ENCODE data around the gene TPK1. TPM values are rescaled to one million over a fixed set of nuclear protein-coding genes. Genes with fewer than 3 reads are reported as not detected.
A peak's percentile ranks its signal among the peaks of the same experiment; 100 is the strongest.

Gene TPK1
- total RNA-seq, 1 experiment from 2014 or later: 3.1 TPM

DNA sequence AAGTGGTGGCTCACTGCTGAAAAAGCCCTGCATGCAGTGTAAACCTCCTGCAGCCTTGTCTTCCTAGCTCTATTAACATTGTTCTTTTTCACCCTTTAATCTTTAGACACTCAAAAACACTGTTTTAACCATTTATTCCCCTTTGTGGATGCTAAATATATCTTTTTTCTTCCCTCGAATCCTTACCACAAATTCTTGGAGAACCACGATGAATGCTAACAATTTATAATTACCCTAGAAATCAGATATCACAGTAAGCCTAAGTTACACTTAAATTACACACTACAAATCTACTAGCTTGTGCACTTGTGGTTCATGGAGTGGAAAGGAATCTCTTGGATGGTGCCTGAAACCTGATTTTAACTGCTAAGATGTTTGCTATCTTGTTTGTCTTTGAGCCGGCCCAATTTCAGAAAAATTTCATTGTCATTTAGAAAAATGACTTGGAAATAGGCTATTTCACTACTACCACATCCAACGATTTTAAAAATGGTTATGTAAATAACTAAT is 307.3 kb downstream of the TPK1 start:
- Histone ChIP-seq H2BK5ac (ENCODE audit: insufficient read length, low read length) (no peak overlapping the region), H4K20me1 (ENCODE audit: control insufficient read depth, insufficient read depth, insufficient read length) (no peaks in the 10 kb centered on the region), H2AFZ (ENCODE audit: low read length) (no peak overlapping the region), H3K23ac (ENCODE audit: insufficient read length, low read depth, low read length) (no peak overlapping the region), H3K9ac (ENCODE audit: extremely low read depth, insufficient read length, low read length) (no peak overlapping the region), H3K9me3 (ENCODE audit: control insufficient read depth, low read depth, low read length) (no peaks in the 10 kb centered on the region), H3K18ac (ENCODE audit: insufficient read length, low read depth, low read length) (no peak overlapping the region), H2AK5ac (ENCODE audit: insufficient read length, low read length) (no peak overlapping the region), H2BK12ac (ENCODE audit: insufficient read length, low read depth, low read length) (no peak overlapping the region), H4K8ac (replicated peaks; ENCODE audit: insufficient read length, low read depth, low read length) (no peak overlapping the region), H2BK15ac (ENCODE audit: low read depth, low read length) (no peak overlapping the region), H3K27me3 (ENCODE audit: insufficient read depth, low read length) (no peaks in the 10 kb centered on the region), H3T11ph (ENCODE audit: low read length) (no peak overlapping the region), H3K4me2 (ENCODE audit: insufficient read depth, insufficient read length, low read length) (no peak overlapping the region), H3K79me1 (ENCODE audit: insufficient read depth, low read depth, low read length, poor library complexity, severe bottlenecking) (no peaks in the 10 kb centered on the region), H3K23me2 (ENCODE audit: insufficient read length, low read depth, low read length, poor library complexity, severe bottlenecking) (no peaks in the 10 kb centered on the region), H2BK20ac (ENCODE audit: low read depth, low read length, poor library complexity, severe bottlenecking) (no peak overlapping the region), H3K79me2 (ENCODE audit: insufficient read depth, low read length) (no peaks in the 10 kb centered on the region), H3K4ac (ENCODE audit: low read depth, low read length) (no peak overlapping the region), H3K14ac (ENCODE audit: insufficient read depth, low read length) (no peak overlapping the region), H3K4me1 (ENCODE audit: insufficient read depth, low read length) (peaks cover 2% of the 10 kb centered on the region; the same call in 1 of the 2 replicates), H4K91ac (ENCODE audit: insufficient read length, low read depth, low read length) (no peak overlapping the region), H2BK120ac (ENCODE audit: low read depth, low read length, poor library complexity, severe bottlenecking) (no peak overlapping the region), H3K27ac (ENCODE audit: insufficient read length, low read depth, low read length) (no peak overlapping the region), H3K56ac (ENCODE audit: insufficient read length, low read depth, low read length) (no peak overlapping the region), H4K5ac (ENCODE audit: insufficient read length, low read depth, low read length) (no peak overlapping the region)
- peaks cover 2 to 8% (median 2%) of the 10 kb centered on the region in 3 experiments for H3K36me3 Mint-ChIP-seq (ENCODE audit: insufficient read depth in 1 of 3, low read depth in 3 of 3)
- WGBS (ENCODE audit: extremely low coverage, insufficient read length, low lambda C conversion rate): 100% methylated on average over 1 of the region's 4 CpGs
- H3K9me3 Mint-ChIP-seq: peaks cover 6 to 9% of the 10 kb centered on the region in 2 experiments
- H3K27me3 Mint-ChIP-seq (ENCODE audit: low read depth): no peaks in the 10 kb centered on the region
- TF ChIP-seq, protein P1, sequence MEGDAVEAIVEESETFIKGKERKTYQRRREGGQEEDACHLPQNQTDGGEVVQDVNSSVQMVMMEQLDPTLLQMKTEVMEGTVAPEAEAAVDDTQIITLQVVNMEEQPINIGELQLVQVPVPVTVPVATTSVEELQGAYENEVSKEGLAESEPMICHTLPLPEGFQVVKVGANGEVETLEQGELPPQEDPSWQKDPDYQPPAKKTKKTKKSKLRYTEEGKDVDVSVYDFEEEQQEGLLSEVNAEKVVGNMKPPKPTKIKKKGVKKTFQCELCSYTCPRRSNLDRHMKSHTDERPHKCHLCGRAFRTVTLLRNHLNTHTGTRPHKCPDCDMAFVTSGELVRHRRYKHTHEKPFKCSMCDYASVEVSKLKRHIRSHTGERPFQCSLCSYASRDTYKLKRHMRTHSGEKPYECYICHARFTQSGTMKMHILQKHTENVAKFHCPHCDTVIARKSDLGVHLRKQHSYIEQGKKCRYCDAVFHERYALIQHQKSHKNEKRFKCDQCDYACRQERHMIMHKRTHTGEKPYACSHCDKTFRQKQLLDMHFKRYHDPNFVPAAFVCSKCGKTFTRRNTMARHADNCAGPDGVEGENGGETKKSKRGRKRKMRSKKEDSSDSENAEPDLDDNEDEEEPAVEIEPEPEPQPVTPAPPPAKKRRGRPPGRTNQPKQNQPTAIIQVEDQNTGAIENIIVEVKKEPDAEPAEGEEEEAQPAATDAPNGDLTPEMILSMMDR (conservative IDR thresholded peaks at IDR 0.05): no peak
- DNase-seq: no peak
- peaks cover 39 to 43% of the 10 kb centered on the region in 2 experiments for H3K4me1 Mint-ChIP-seq
- 0 out of 7 replicates have a peak overlapping the region, but pooled peaks of 1 of the 3 experiments have one; percentile 13 for H3K27ac Mint-ChIP-seq
- no peak overlapping the region for H3K4me3 Mint-ChIP-seq

Measured in H9 (cell line).